ENCODE data around the gene AARSD1.
A peak's percentile ranks its signal among the peaks of the same experiment; 100 is the strongest.

The AARSD1 gene

GRCh38 chr17:42967925-42968324, 3.7 kb upstream of the AARSD1 start:
- DNase-seq (ENCODE audit: low spot score): no peak
- no peak for TF ChIP-seq CTCF (IDR thresholded peaks at IDR 0.05; ENCODE audit: extremely low read depth, insufficient read depth, missing control alignments)
- in situ Hi-C loops (cut with MboI; ENCODE audit: low pct_unique_long_range_greater_than_20kb, low sequenced_read_pairs, unreplicated experiment): no loop called here

GRCh38 chr17:42953669-42954068, 10.6 kb downstream of the AARSD1 start:
- no peak for TF ChIP-seq CTCF (IDR thresholded peaks at IDR 0.05; ENCODE audit: extremely low read depth, insufficient read depth, missing control alignments)
- no peak for DNase-seq (ENCODE audit: low spot score)
- in situ Hi-C loops (cut with MboI; ENCODE audit: low pct_unique_long_range_greater_than_20kb, low sequenced_read_pairs, unreplicated experiment): no loop called here

- in situ Hi-C loops (cut with MboI; ENCODE audit: low pct_unique_long_range_greater_than_20kb, low sequenced_read_pairs, unreplicated experiment): no loop called here
- no peak for DNase-seq (ENCODE audit: low spot score)
- no peak for TF ChIP-seq CTCF (IDR thresholded peaks at IDR 0.05; ENCODE audit: extremely low read depth, insufficient read depth, missing control alignments)
Measured at GRCh38 chr17:42950044-42950783, 14.0 kb downstream of the AARSD1 start.

- no peak for TF ChIP-seq CTCF (IDR thresholded peaks at IDR 0.05; ENCODE audit: extremely low read depth, insufficient read depth, missing control alignments)
- in situ Hi-C loops (cut with MboI; ENCODE audit: low pct_unique_long_range_greater_than_20kb, low sequenced_read_pairs, unreplicated experiment): loop anchor here (25.0 kb wide), 1 partner anchor 385 kb away; the partner anchor contains the start of genes COASY, HSD17B1 and MLX
- DNase-seq (ENCODE audit: low spot score): no peak
Measured at GRCh38 chr17:42946812-42947211, 17.4 kb downstream of the AARSD1 start.

- in situ Hi-C loops (cut with MboI; ENCODE audit: low pct_unique_long_range_greater_than_20kb, low sequenced_read_pairs, unreplicated experiment): loop anchor here (25.0 kb wide), 1 partner anchor 382 kb away; the partner anchor contains the start of genes COASY, HSD17B1 and MLX
- DNase-seq (ENCODE audit: low spot score): no peak
- TF ChIP-seq CTCF (IDR thresholded peaks at IDR 0.05; ENCODE audit: extremely low read depth, insufficient read depth, missing control alignments): no peak
Measured at GRCh38 chr17:42944211-42944610, 20.0 kb downstream of the AARSD1 start.

- peak; percentile 52 for DNase-seq (ENCODE audit: low spot score)
- in situ Hi-C loops (cut with MboI; ENCODE audit: low pct_unique_long_range_greater_than_20kb, low sequenced_read_pairs, unreplicated experiment): loop anchor here (25.0 kb wide), 1 partner anchor 376 kb away; the partner anchor contains the start of genes COASY, HSD17B1 and MLX
- peak; percentile 66 for TF ChIP-seq CTCF (IDR thresholded peaks at IDR 0.05; ENCODE audit: extremely low read depth, insufficient read depth, missing control alignments)
Measured at GRCh38 chr17:42937712-42938596, 26.3 kb downstream of the AARSD1 start.

All from GM13977 (cell line).